Limb (tissue), 2 donors: Measurements from ENCODE around the gene MRGPRE.
"Not testable (repeated sequence)": the region's sequence is repeated elsewhere in the genome, so short reads cannot be mapped to it uniquely, and the experiment has no call there.

ENCODE experiments used
- DNase-seq, 2 donors: peaks; one replicate each; pipeline ENCODE4 v3.0.0-alpha.2; 2016; ENCODE audit errors: extremely low spot score in 2 of 2

The MRGPRE gene

GRCh38 chr11:3231851-3232744 is at the start of gene MRGPRE:
MRGPRE (minus strand) TSS chr11:3232417; CDS start chr11:3228799, 3,618 bp downstream.
- DNase-seq, result peak in 1 of 2 donors; percentile 59

GRCh38 chr11:3281146-3281545 is 48.9 kb upstream of the MRGPRE start:
- DNase-seq, result not testable (repeated sequence)

GRCh38 chr11:3280662-3281061 is 48.4 kb upstream of the MRGPRE start:
- DNase-seq, result not testable (repeated sequence)

GRCh38 chr11:3278922-3279321 is 46.7 kb upstream of the MRGPRE start:
- DNase-seq, result not testable (repeated sequence)

GRCh38 chr11:3273629-3274028 is 41.4 kb upstream of the MRGPRE start:
- DNase-seq, result not testable (repeated sequence)

GRCh38 chr11:3262548-3262947 is 30.3 kb upstream of the MRGPRE start:
- not testable (repeated sequence) for DNase-seq

GRCh38 chr11:3261831-3262230 is 29.6 kb upstream of the MRGPRE start:
- not testable (repeated sequence) for DNase-seq

- not testable (repeated sequence) for DNase-seq
These were observed 25.3 kb upstream of the MRGPRE start for GRCh38 chr11:3257509-3257908.

- DNase-seq, result not testable (repeated sequence)
These were observed 23.0 kb upstream of the MRGPRE start for GRCh38 chr11:3255241-3255640.

- DNase-seq, result not testable (repeated sequence)
These were observed 22.6 kb upstream of the MRGPRE start for GRCh38 chr11:3254773-3255172.

- DNase-seq, result no peak
These were observed 12.9 kb upstream of the MRGPRE start for GRCh38 chr11:3245071-3245470.

- no peak for DNase-seq
These were observed 11.7 kb upstream of the MRGPRE start for GRCh38 chr11:3243880-3244279.

- DNase-seq, result no peak
These were observed 4.9 kb upstream of the MRGPRE start for GRCh38 chr11:3237119-3237518.

- DNase-seq, result no peak
These were observed 2.6 kb upstream of the MRGPRE start for GRCh38 chr11:3234846-3235245.

GRCh38 chr11:3232956-3233355 is 739 bp upstream of the MRGPRE start:
- DNase-seq, result no peak

- no peak for DNase-seq
These were observed 717 bp downstream of the MRGPRE start for GRCh38 chr11:3231550-3231850.

- DNase-seq, result no peak
These were observed 1.3 kb downstream of the MRGPRE start for GRCh38 chr11:3230636-3231549.

- peak in 1 of 2 donors; percentile 22 for DNase-seq
These were observed 2.3 kb downstream of the MRGPRE start for GRCh38 chr11:3229673-3230630.

GRCh38 chr11:3228445-3228829 is 3.8 kb downstream of the MRGPRE start:
- no peak for DNase-seq

GRCh38 chr11:3227568-3228444 is 4.4 kb downstream of the MRGPRE start:
- peak in 1 of 2 donors; percentile 24 for DNase-seq
